Mesenchymal stem cell (in vitro differentiated cells and primary cell): ENCODE measurements around the gene VPS41.

Experiments used
- DNase-seq: peaks from one replicate; pipeline ENCODE4 v3.0.0-alpha.2; 2013
- H2AFZ ChIP-seq: one replicate; pipeline ENCODE4 v1.6.1; 2013; ENCODE audit warnings: low read depth, mild to moderate bottlenecking, control low read depth, inconsistent platforms, low read length, moderate library complexity
- H2AK5ac ChIP-seq: 2 replicates; pipeline ENCODE4 v1.6.1; 2013; ENCODE audit warnings: low read length, moderate library complexity, mild to moderate bottlenecking, inconsistent platforms; ENCODE audit not compliant: severe bottlenecking
- H2BK120ac ChIP-seq: one replicate; pipeline ENCODE4 v1.6.1; 2013; ENCODE audit warnings: low read depth, mild to moderate bottlenecking, inconsistent platforms, low read length, moderate library complexity
- H2BK12ac ChIP-seq, 2 experiments: one replicate each; pipeline ENCODE4 v1.6.1; 2013; ENCODE audit warnings: inconsistent platforms in 2 of 2, low read length in 2 of 2, mild to moderate bottlenecking in 2 of 2, moderate library complexity in 2 of 2, control low read depth in 1 of 2
- H2BK15ac ChIP-seq: one replicate; pipeline ENCODE4 v1.6.1; 2013; ENCODE audit warnings: mild to moderate bottlenecking, low read depth, inconsistent platforms; ENCODE audit not compliant: poor library complexity, severe bottlenecking
- H2BK5ac ChIP-seq: 2 replicates; pipeline ENCODE4 v1.6.1; 2013; ENCODE audit warnings: low read depth, mild to moderate bottlenecking, low read length, control low read depth, inconsistent platforms; ENCODE audit not compliant: poor library complexity, severe bottlenecking
- H3K14ac ChIP-seq, 2 experiments: one replicate each; pipeline ENCODE4 v1.6.1; 2013; ENCODE audit warnings: inconsistent platforms in 2 of 2, low read length in 2 of 2, control low read depth in 1 of 2, mild to moderate bottlenecking in 1 of 2, moderate library complexity in 1 of 2
- H3K18ac ChIP-seq, 2 experiments: one replicate each; pipeline ENCODE4 v1.6.1; 2013; ENCODE audit warnings: inconsistent platforms in 2 of 2, low read length in 2 of 2, control low read depth in 1 of 2, low read depth in 1 of 2, mild to moderate bottlenecking in 1 of 2
- H3K23ac ChIP-seq, 2 experiments: one replicate each; pipeline ENCODE4 v1.6.1; 2013; ENCODE audit warnings: inconsistent platforms in 2 of 2, low read length in 2 of 2, mild to moderate bottlenecking in 2 of 2, moderate library complexity in 2 of 2, control low read depth in 1 of 2
- H3K27ac ChIP-seq: 2 replicates; pipeline ENCODE4 v1.5.1; 2013; ENCODE audit warnings: mild to moderate bottlenecking, moderate library complexity, low read length, control low read depth, inconsistent platforms; ENCODE audit not compliant: poor library complexity, severe bottlenecking
- H3K27me3 ChIP-seq, 2 experiments: 2 replicates each; pipeline versions ENCODE4 v1.6.1 to v1.7.0; 2013; ENCODE audit warnings: low read length in 2 of 2, mild to moderate bottlenecking in 2 of 2, moderate library complexity in 2 of 2, control low read depth in 1 of 2, inconsistent platforms in 1 of 2; ENCODE audit not compliant: control insufficient read depth in 1 of 2, insufficient read depth in 1 of 2
- H3K36me3 ChIP-seq, 2 experiments: 2 replicates each; pipeline versions ENCODE4 v1.6.1 to v1.7.0; 2013; ENCODE audit warnings: low read length in 2 of 2, control low read depth in 1 of 2, inconsistent platforms in 1 of 2, low read depth in 1 of 2, mild to moderate bottlenecking in 1 of 2; ENCODE audit not compliant: insufficient read depth in 2 of 2, control insufficient read depth in 1 of 2
- H3K4ac ChIP-seq, 2 experiments: one replicate each; pipeline ENCODE4 v1.6.1; 2013; ENCODE audit warnings: inconsistent platforms in 2 of 2, low read length in 2 of 2, mild to moderate bottlenecking in 2 of 2, moderate library complexity in 2 of 2, control low read depth in 1 of 2, low read depth in 1 of 2
- H3K4me1 ChIP-seq: 2 replicates; pipeline ENCODE4 v1.6.1; 2013; ENCODE audit warnings: low read depth, low read length, control low read depth; ENCODE audit not compliant: control insufficient read depth, insufficient read depth
- H3K4me2 ChIP-seq: 2 replicates; pipeline ENCODE4 v1.6.1; 2013; ENCODE audit warnings: low read length, mild to moderate bottlenecking, inconsistent platforms; ENCODE audit not compliant: poor library complexity, severe bottlenecking
- H3K4me3 ChIP-seq, 2 experiments: 2 replicates each; pipeline versions ENCODE4 v1.5.1 to v1.7.0; 2013; ENCODE audit warnings: low read length in 2 of 2, mild to moderate bottlenecking in 2 of 2, control low read depth in 1 of 2, low read depth in 1 of 2; ENCODE audit not compliant: insufficient read depth in 1 of 2
- H3K79me1 ChIP-seq: replicated peaks from 2 replicates; pipeline ENCODE4 v1.6.1; 2013; ENCODE audit warnings: mild to moderate bottlenecking, control low read depth, low read length, inconsistent platforms; ENCODE audit not compliant: poor library complexity, severe bottlenecking
- H3K9ac ChIP-seq: 2 replicates; pipeline ENCODE4 v1.7.0; 2013; ENCODE audit warnings: mild to moderate bottlenecking, low read length, moderate library complexity
- H3K9me3 ChIP-seq: 2 replicates; pipeline ENCODE4 v1.7.0; 2013; ENCODE audit warnings: mild to moderate bottlenecking, low read length; ENCODE audit not compliant: control insufficient read depth
- H4K8ac ChIP-seq: one replicate; pipeline ENCODE4 v1.6.1; 2013; ENCODE audit warnings: inconsistent platforms, mild to moderate bottlenecking, low read length, moderate library complexity
- H4K91ac ChIP-seq: one replicate; pipeline ENCODE4 v1.6.1; 2013; ENCODE audit warnings: mild to moderate bottlenecking, low read length, inconsistent platforms
- WGBS: methylation state at CpG from one replicate; pipeline ENCODE4 v1.1.7; 2013; ENCODE audit warnings: mixed read lengths; 5-methylcytosine and 5-hydroxymethylcytosine counted together

The VPS41 gene

DNA sequence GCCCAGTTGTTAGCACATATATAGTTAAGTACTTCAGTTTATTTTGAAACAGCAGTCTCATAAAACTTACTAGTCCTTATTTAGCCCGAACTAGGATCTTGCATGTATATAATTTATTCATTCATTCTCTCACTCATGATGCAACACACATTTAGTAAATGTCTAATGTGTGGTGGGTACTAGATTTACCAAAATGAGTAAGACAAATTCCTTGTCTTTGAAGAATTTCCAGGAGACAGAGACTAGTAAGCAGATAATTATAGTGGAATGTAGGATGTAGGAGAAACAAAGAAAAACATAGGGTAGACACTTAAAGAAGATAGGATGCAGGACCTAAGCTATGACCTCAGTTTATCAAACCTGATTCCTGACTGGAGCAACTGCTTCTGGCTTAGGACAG is 157.6 kb downstream of the VPS41 start:
- peaks cover 14 to 64% of the 10 kb centered on the region in 2 experiments for H3K36me3 ChIP-seq
- no peak overlapping the region for H3K9ac ChIP-seq
- no peaks in the 10 kb centered on the region for H3K27me3 ChIP-seq
- no peak overlapping the region for H4K91ac ChIP-seq
- H2AFZ ChIP-seq, result no peak overlapping the region
- H4K8ac ChIP-seq, result no peak overlapping the region
- H2AK5ac ChIP-seq, result no peak overlapping the region
- DNase-seq, result no peak
- no peak overlapping the region for H3K4ac ChIP-seq
- H3K79me1 ChIP-seq, result no peaks in the 10 kb centered on the region
- no peak overlapping the region for H2BK5ac ChIP-seq
- H2BK12ac ChIP-seq, result no peak overlapping the region
- H3K9me3 ChIP-seq, result no peaks in the 10 kb centered on the region
- no peaks in the 10 kb centered on the region for H3K4me1 ChIP-seq
- no peak overlapping the region for H3K4me2 ChIP-seq
- H3K14ac ChIP-seq, result no peak overlapping the region
- no peak overlapping the region for H3K18ac ChIP-seq
- H3K4me3 ChIP-seq, result no peak overlapping the region
- H3K27ac ChIP-seq, result no peak overlapping the region
- no peak overlapping the region for H2BK120ac ChIP-seq
- WGBS, result no CpG with 5 or more reads among the region's 1 CpG
- H2BK15ac ChIP-seq, result no peak overlapping the region
- H3K23ac ChIP-seq, result no peak overlapping the region

- no peak overlapping the region for H3K4me2 ChIP-seq
- H3K4me3 ChIP-seq, result no peak overlapping the region
- DNase-seq, result peak; percentile 37
- WGBS, result 100% methylated on average over 4 of the region's 12 CpGs
- no peak overlapping the region for H3K18ac ChIP-seq
- H2BK5ac ChIP-seq, result no peak overlapping the region
- H4K91ac ChIP-seq, result no peak overlapping the region
- no peak overlapping the region for H3K14ac ChIP-seq
- H3K27ac ChIP-seq, result no peak overlapping the region
- H2BK15ac ChIP-seq, result no peak overlapping the region
- no peak overlapping the region for H3K4ac ChIP-seq
- no peaks in the 10 kb centered on the region for H3K4me1 ChIP-seq
- no peak overlapping the region for H4K8ac ChIP-seq
- no peak overlapping the region for H2AFZ ChIP-seq
- H2AK5ac ChIP-seq, result no peak overlapping the region
- no peak overlapping the region for H3K23ac ChIP-seq
- H3K9me3 ChIP-seq, result no peaks in the 10 kb centered on the region
- H2BK120ac ChIP-seq, result no peak overlapping the region
- no peak overlapping the region for H2BK12ac ChIP-seq
- peaks cover 12 to 71% of the 10 kb centered on the region in 2 experiments for H3K36me3 ChIP-seq
- H3K27me3 ChIP-seq, result no peaks in the 10 kb centered on the region
- H3K79me1 ChIP-seq, result no peaks in the 10 kb centered on the region
- H3K9ac ChIP-seq, result peak overlapping the region; percentile 56
Measured at GRCh38 chr7:38748056-38748610, 160.9 kb downstream of the VPS41 start.

DNA sequence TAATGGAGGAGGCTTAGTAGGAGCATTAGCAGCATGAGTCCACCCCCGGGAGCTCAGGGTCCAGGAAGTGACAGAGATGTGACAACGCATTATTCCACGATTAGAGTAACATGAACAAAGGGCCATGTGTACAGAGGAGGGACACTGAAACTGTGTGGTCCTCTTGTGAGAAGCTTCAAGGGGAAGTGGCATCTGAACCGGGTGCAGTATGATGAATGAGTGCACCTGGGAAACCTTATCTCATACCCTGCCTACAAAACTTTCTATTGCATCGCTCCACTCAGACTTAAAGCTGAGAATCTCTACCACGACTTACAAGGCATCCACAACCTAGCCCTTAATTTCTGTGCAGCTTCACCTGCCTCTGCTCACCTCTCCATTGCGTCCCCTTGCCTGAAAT is 162.6 kb downstream of the VPS41 start:
- Histone ChIP-seq H3K27ac (no peak overlapping the region), H2AK5ac (no peak overlapping the region), H4K8ac (no peak overlapping the region), H3K18ac (no peak overlapping the region), H3K4me1 (no peaks in the 10 kb centered on the region), H3K9me3 (no peaks in the 10 kb centered on the region), H2BK12ac (no peak overlapping the region), H3K4ac (no peak overlapping the region), H3K14ac (no peak overlapping the region), H2AFZ (no peak overlapping the region), H2BK120ac (no peak overlapping the region), H3K36me3 (peaks cover 10 to 71% of the 10 kb centered on the region in 2 experiments), H3K4me3 (no peak overlapping the region), H3K27me3 (no peaks in the 10 kb centered on the region), H2BK5ac (no peak overlapping the region), H4K91ac (no peak overlapping the region), H3K4me2 (no peak overlapping the region), H3K23ac (no peak overlapping the region), H3K79me1 (no peaks in the 10 kb centered on the region), H3K9ac (no peak overlapping the region), H2BK15ac (no peak overlapping the region)
- no peak for DNase-seq
- WGBS, result 95% methylated on average over 7 of the region's 7 CpGs

DNA sequence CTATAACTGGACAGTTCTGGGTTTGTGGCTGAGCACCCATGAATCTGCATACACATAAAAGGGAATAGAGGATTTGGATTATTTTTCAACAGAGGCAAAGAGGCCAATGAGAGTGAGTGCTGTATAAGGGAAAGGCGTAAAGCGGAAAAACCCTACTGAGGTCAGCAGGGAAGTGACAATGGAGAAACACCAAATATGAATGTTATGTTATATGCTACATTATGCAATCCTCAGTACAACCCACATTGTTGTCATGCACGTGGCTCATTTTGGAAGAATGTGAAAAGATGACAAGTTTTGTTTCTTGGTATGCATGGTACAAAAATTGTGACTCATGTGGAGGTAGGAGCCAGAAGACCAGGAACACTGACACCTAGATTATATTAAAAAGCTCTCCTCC is 164.2 kb downstream of the VPS41 start:
- Histone ChIP-seq H3K9ac (no peak overlapping the region), H2AFZ (no peak overlapping the region), H3K36me3 (peaks cover 10 to 69% of the 10 kb centered on the region in 2 experiments), H4K91ac (no peak overlapping the region), H3K4ac (no peak overlapping the region), H3K14ac (no peak overlapping the region), H3K79me1 (peaks cover 2% of the 10 kb centered on the region), H3K27me3 (no peaks in the 10 kb centered on the region), H2BK15ac (no peak overlapping the region), H3K9me3 (no peaks in the 10 kb centered on the region), H3K4me1 (no peaks in the 10 kb centered on the region), H4K8ac (no peak overlapping the region), H3K4me3 (no peak overlapping the region), H3K23ac (no peak overlapping the region), H3K27ac (no peak overlapping the region), H2BK12ac (no peak overlapping the region), H3K4me2 (no peak overlapping the region), H2BK120ac (no peak overlapping the region), H2BK5ac (no peak overlapping the region), H2AK5ac (no peak overlapping the region), H3K18ac (no peak overlapping the region)
- 67% methylated on average over 3 of the region's 3 CpGs for WGBS
- DNase-seq, result no peak
